IMR-90 (cell line): ENCODE measurements around the gene TMED10. TPM values are rescaled to one million over a fixed set of nuclear protein-coding genes. Genes with fewer than 3 reads are reported as not detected.
A peak's percentile ranks its signal among the peaks of the same experiment; 100 is the strongest.

ENCODE experiments used
- ATAC-seq: fragments of 200-7000 bp; cut with Tn5 transposase; 2 replicates; pipeline ENCODE4 v1.9.1; 2020; ENCODE audit warnings: low read depth, mild to moderate bottlenecking, moderate library complexity
- BruUV-seq: library from RNA; stranded (reverse); fragments of 400-500 nt; replicated peaks from 2 replicates; lab custom pipeline; 2021; lab: Mats Ljungman, UMichigan
- CTCF ChIA-PET: fragments of 300-600 bp; formaldehyde crosslinking; extraction: SDS; loops from one replicate; lab custom pipeline; 2021; ENCODE audit warnings: antibody characterized with exemption; lab: Yijun Ruan, JAX
- POLR2A ChIA-PET: fragments of 300-600 bp; sonication (Branson Sonifier 250); formaldehyde crosslinking; loops from one replicate; lab custom pipeline; 2022; ENCODE audit warnings: antibody characterized with exemption; ENCODE audit not compliant: unreplicated experiment; lab: Charles Lee
- DNase-seq: peaks from one replicate; pipeline ENCODE4 v3.0.0; 2013
- H2AFZ ChIP-seq: replicated peaks from 2 replicates; pipeline ENCODE3; 2013; ENCODE audit warnings: low read length, mild to moderate bottlenecking; ENCODE audit not compliant: poor library complexity
- H2AK5ac ChIP-seq: 2 replicates; pipeline ENCODE4 v1.6.1; 2013; ENCODE audit warnings: low read depth, low read length, inconsistent platforms
- H2AK9ac ChIP-seq: replicated peaks from 2 replicates; pipeline ENCODE3; 2013; ENCODE audit warnings: mild to moderate bottlenecking, low read depth, low read length, moderate library complexity; ENCODE audit not compliant: poor library complexity
- H2BK120ac ChIP-seq: 2 replicates; pipeline ENCODE4 v1.6.1; 2013; ENCODE audit warnings: low read depth, low read length, inconsistent platforms
- H2BK15ac ChIP-seq: 3 replicates; pipeline ENCODE4 v1.6.1; 2013; ENCODE audit warnings: low read depth, low read length, inconsistent platforms
- H2BK20ac ChIP-seq: 2 replicates; pipeline ENCODE4 v1.6.1; 2013; ENCODE audit warnings: low read depth, mild to moderate bottlenecking, inconsistent platforms, low read length, moderate library complexity
- H2BK5ac ChIP-seq: 2 replicates; pipeline ENCODE4 v1.6.1; 2013; ENCODE audit warnings: mild to moderate bottlenecking, low read depth, low read length, inconsistent platforms; ENCODE audit not compliant: poor library complexity, severe bottlenecking
- H3K14ac ChIP-seq: replicated peaks from 2 replicates; pipeline ENCODE4 v1.6.1; 2013; ENCODE audit warnings: low read depth, low read length, inconsistent platforms
- H3K18ac ChIP-seq: 2 replicates; pipeline ENCODE4 v1.6.1; 2013; ENCODE audit warnings: low read depth, low read length, control low read depth
- H3K23ac ChIP-seq: 2 replicates; pipeline ENCODE4 v1.6.1; 2013; ENCODE audit warnings: low read depth, low read length, inconsistent platforms
- H3K27ac ChIP-seq: 2 replicates; pipeline ENCODE4 v1.5.1; 2013; ENCODE audit warnings: mild to moderate bottlenecking, control low read depth, low read length; ENCODE audit not compliant: insufficient read depth
- H3K27me3 ChIP-seq: 2 replicates; pipeline ENCODE4 v1.6.1; 2013; ENCODE audit warnings: low read length; ENCODE audit not compliant: control insufficient read depth, insufficient read depth
- H3K36me3 ChIP-seq: 2 replicates; pipeline ENCODE4 v1.6.1; 2013; ENCODE audit warnings: low read length, mixed read lengths; ENCODE audit not compliant: control insufficient read depth, insufficient read depth
- H3K4ac ChIP-seq: 2 replicates; pipeline ENCODE4 v1.6.1; 2013; ENCODE audit warnings: low read depth, low read length, inconsistent platforms
- H3K4me1 ChIP-seq: 2 replicates; pipeline ENCODE4 v1.6.1; 2013; ENCODE audit warnings: low read length, mixed read lengths; ENCODE audit not compliant: control insufficient read depth, insufficient read depth
- H3K4me2 ChIP-seq: 2 replicates; pipeline ENCODE4 v1.6.1; 2013; ENCODE audit warnings: low read depth, mild to moderate bottlenecking, control low read depth, low read length, moderate library complexity
- H3K4me3 ChIP-seq: 2 replicates; pipeline ENCODE4 v1.5.1; 2013; ENCODE audit warnings: low read depth, mild to moderate bottlenecking, control low read depth, low read length, moderate library complexity; ENCODE audit not compliant: insufficient read depth
- H3K56ac ChIP-seq: 2 replicates; pipeline ENCODE4 v1.6.1; 2013; ENCODE audit warnings: low read length, inconsistent platforms; ENCODE audit not compliant: insufficient read depth; ENCODE audit errors: extremely low read depth
- H3K79me1 ChIP-seq, 2 experiments: 2 replicates each; pipeline ENCODE4 v1.6.1; 2013; ENCODE audit warnings: low read length in 2 of 2, inconsistent platforms in 1 of 2, low read depth in 1 of 2
- H3K9ac ChIP-seq: 2 replicates; pipeline ENCODE4 v1.6.1; 2013; ENCODE audit warnings: low read depth, low read length, control low read depth
- H3K9me1 ChIP-seq: 2 replicates; pipeline ENCODE4 v1.6.1; 2013; ENCODE audit warnings: low read length, inconsistent platforms; ENCODE audit not compliant: insufficient read depth
- H3K9me3 ChIP-seq: 2 replicates; pipeline ENCODE4 v1.6.1; 2013; ENCODE audit warnings: low read length; ENCODE audit not compliant: control insufficient read depth, insufficient read depth
- H4K20me1 ChIP-seq: 2 replicates; pipeline ENCODE4 v1.6.1; 2013; ENCODE audit warnings: low read length, inconsistent platforms; ENCODE audit not compliant: insufficient read depth
- H4K5ac ChIP-seq: 2 replicates; pipeline ENCODE4 v1.6.1; 2013; ENCODE audit warnings: mild to moderate bottlenecking, low read depth, low read length, control low read depth
- H4K8ac ChIP-seq, 2 experiments: 2 replicates each; pipeline ENCODE4 v1.6.1; 2013; ENCODE audit warnings: low read depth in 2 of 2, low read length in 2 of 2, control low read depth in 1 of 2, inconsistent platforms in 1 of 2
- H4K91ac ChIP-seq: 2 replicates; pipeline ENCODE4 v1.6.1; 2013; ENCODE audit warnings: low read depth, low read length, inconsistent platforms; ENCODE audit not compliant: insufficient read depth
- BHLHE40 ChIP-seq: fragments of 150-350 bp; IDR thresholded peaks from 2 replicates; pipeline ENCODE4 v1.6.1; 2016; ENCODE audit warnings: mild to moderate bottlenecking, low read depth, low read length
- CEBPB ChIP-seq: IDR thresholded peaks from 2 replicates; pipeline ENCODE4 v1.6.1; 2012; ENCODE audit warnings: low read depth, low read length, improper control_type of control experiment
- CHD1 ChIP-seq: IDR thresholded peaks from 2 replicates; pipeline ENCODE4 v1.6.1; 2012; ENCODE audit warnings: low read depth, low read length, improper control_type of control experiment
- CTCF ChIP-seq: conservative IDR thresholded peaks from 2 replicates; pipeline ENCODE4 v1.5.1; 2012; ENCODE audit warnings: mild to moderate bottlenecking, low read depth, low read length, improper control_type of control experiment
- FOS ChIP-seq: fragments of 150-350 bp; IDR thresholded peaks from 2 replicates; pipeline ENCODE4 v1.6.1; 2016; ENCODE audit warnings: low read depth, low read length
- MAFK ChIP-seq: IDR thresholded peaks from 2 replicates; pipeline ENCODE4 v1.6.1; 2012; ENCODE audit warnings: low read depth, low read length, improper control_type of control experiment
- MAZ ChIP-seq: IDR thresholded peaks from 2 replicates; pipeline ENCODE4 v1.6.1; 2012; ENCODE audit warnings: low read depth, mild to moderate bottlenecking, low read length, improper control_type of control experiment, moderate library complexity, borderline replicate concordance
- MXI1 ChIP-seq: IDR thresholded peaks from 2 replicates; pipeline ENCODE4 v1.6.1; 2012; ENCODE audit warnings: low read depth, mild to moderate bottlenecking, low read length, moderate library complexity, borderline replicate concordance
- NFE2L2 ChIP-seq: fragments of 150-350 bp; IDR thresholded peaks from 2 replicates; pipeline ENCODE4 v1.6.1; 2016; ENCODE audit warnings: low read depth, mild to moderate bottlenecking, low read length
- POLR2A ChIP-seq: IDR thresholded peaks from 2 replicates; pipeline ENCODE4 v1.6.1; 2012; ENCODE audit warnings: mild to moderate bottlenecking, low read depth, low read length
- RAD21 ChIP-seq: IDR thresholded peaks from 2 replicates; pipeline ENCODE4 v1.6.1; 2012; ENCODE audit warnings: low read length, improper control_type of control experiment
- RCOR1 ChIP-seq: IDR thresholded peaks from 2 replicates; pipeline ENCODE4 v1.6.1; 2012; ENCODE audit warnings: mild to moderate bottlenecking, low read length, improper control_type of control experiment; ENCODE audit not compliant: insufficient replicate concordance
- RFX5 ChIP-seq: IDR thresholded peaks from 2 replicates; pipeline ENCODE4 v1.8.0; 2012; ENCODE audit warnings: low read depth, mild to moderate bottlenecking, low read length, moderate library complexity
- SMC3 ChIP-seq: fragments of 150-350 bp; IDR thresholded peaks from 2 replicates; pipeline ENCODE4 v1.6.1; 2016; ENCODE audit warnings: low read depth, mild to moderate bottlenecking, antibody characterized with exemption, low read length, moderate library complexity
- USF2 ChIP-seq: fragments of 150-350 bp; IDR thresholded peaks from 2 replicates; pipeline ENCODE4 v1.6.1; 2017; ENCODE audit warnings: mild to moderate bottlenecking, antibody characterized with exemption, low read length, low read depth
- WGBS, 2 experiments: methylation state at CpG; one replicate each; pipeline versions ENCODE4 v1.1.5 to v1.1.7; 2013; ENCODE audit warnings: missing lambda C conversion rate in 2 of 2; ENCODE audit not compliant: insufficient read length in 1 of 2; ENCODE audit errors: extremely low coverage in 2 of 2; 5-methylcytosine and 5-hydroxymethylcytosine counted together
- dilution Hi-C: fragments of 300-500 bp; cut with HindIII; formaldehyde crosslinking; loops from one replicate; pipeline ENCODE4 v1.14.3; 2018; ENCODE audit warnings: low sequenced_read_pairs; ENCODE audit not compliant: unreplicated experiment
- in situ Hi-C: fragments of 300-500 bp; cut with MboI; formaldehyde crosslinking; loops from 3 replicates; pipeline ENCODE4 v1.14.3; 2019; ENCODE audit warnings: low sequenced_read_pairs, inconsistent platforms, mixed read lengths
- intact Hi-C: fragments of 100-400 bp; cut with micrococcal nuclease; formaldehyde crosslinking; loops from 2 replicates; pipeline ENCODE4 v1.10.0; 2022
- polyA plus RNA-seq, 3 experiments: library from polyadenylated mRNA; depleted of rRNA; stranded (reverse); fragments of >200 nt; gene quantifications; 2 replicates each; pipeline ENCODE4 v1.2.3, GENCODE V29; 2012; ENCODE audit warnings: low replicate concordance in 1 of 3
- total RNA-seq: library from RNA; depleted of rRNA; stranded (reverse); fragments of >200 nt; gene quantifications from 2 replicates; pipeline ENCODE4 v1.2.3, GENCODE V29; 2012
- TF ChIP-seq, protein P1 (sequence below): fragments of 150-350 bp; IDR thresholded peaks from 2 replicates; pipeline ENCODE4 v1.6.1; 2016; ENCODE audit warnings: low read depth, mild to moderate bottlenecking, low read length, moderate library complexity, borderline replicate concordance

The TMED10 gene
- total and polyA plus RNA-seq, 2 of the 4 experiments (the other 2 are of a cell fraction): 254 to 441 TPM

GRCh38 chr14:75174066-75174465, 2.3 kb downstream of the TMED10 start:
- in situ Hi-C loops: no loop called here
- H3K4me3 ChIP-seq: no peak overlapping the region
- H2BK120ac ChIP-seq: no peak overlapping the region
- POLR2A ChIA-PET: no interaction called here
- WGBS, 2 experiments: no CpG with 5 or more reads among the region's 2 CpGs
- no peaks in the 10 kb centered on the region for H3K9me3 ChIP-seq
- H2AK5ac ChIP-seq: no peak overlapping the region
- no peak overlapping the region for H2BK15ac ChIP-seq
- H4K91ac ChIP-seq: no peak overlapping the region
- no peaks in the 10 kb centered on the region for H3K27me3 ChIP-seq
- H2AK9ac ChIP-seq: no peak overlapping the region
- H3K14ac ChIP-seq: no peak overlapping the region
- no peak overlapping the region for H3K4ac ChIP-seq
- H3K56ac ChIP-seq: no peak overlapping the region
- H4K8ac ChIP-seq: no peak overlapping the region
- H3K23ac ChIP-seq: no peak overlapping the region
- intact Hi-C loops: no loop called here
- H4K20me1 ChIP-seq: peaks cover 41% of the 10 kb centered on the region; the same call in 1 of the 2 replicates
- ATAC-seq: no peak
- peaks cover 4% of the 10 kb centered on the region for H3K9me1 ChIP-seq
- H3K4me1 ChIP-seq: peaks cover 3% of the 10 kb centered on the region; the same call in 1 of the 2 replicates
- no peak for DNase-seq
- H3K9ac ChIP-seq: no peak overlapping the region
- dilution Hi-C loops: no loop called here
- no peak overlapping the region for H4K5ac ChIP-seq
- CTCF ChIA-PET: interaction anchor here (0.9 kb wide), 1 partner anchor 123 kb away, joined by 3 read pairs; no protein-coding TSS in a partner anchor
- no peaks in the 10 kb centered on the region for H3K36me3 ChIP-seq
- no peak overlapping the region for H2BK20ac ChIP-seq
- no peak overlapping the region for H3K4me2 ChIP-seq
- H3K79me1 ChIP-seq: peaks cover 11 to 55% of the 10 kb centered on the region in 2 experiments
- H3K18ac ChIP-seq: no peak overlapping the region
- H2BK5ac ChIP-seq: no peak overlapping the region
- BruUV-seq: TSS peak; percentile 26
- H2AFZ ChIP-seq: no peak overlapping the region
- no peak overlapping the region for H3K27ac ChIP-seq
- TF ChIP-seq MAFK: no peak
- TF ChIP-seq RAD21: no peak
- TF ChIP-seq POLR2A: no peak
- no peak for TF ChIP-seq SMC3
- no peak for TF ChIP-seq USF2
- no peak for TF ChIP-seq RFX5
- no peak for TF ChIP-seq RCOR1
- no peak for TF ChIP-seq BHLHE40
- no peak for TF ChIP-seq NFE2L2
- no peak for TF ChIP-seq FOS
- TF ChIP-seq MAZ: no peak
- TF ChIP-seq CHD1: no peak
- TF ChIP-seq CEBPB: no peak
- TF ChIP-seq CTCF: no peak
- TF ChIP-seq, protein P1, sequence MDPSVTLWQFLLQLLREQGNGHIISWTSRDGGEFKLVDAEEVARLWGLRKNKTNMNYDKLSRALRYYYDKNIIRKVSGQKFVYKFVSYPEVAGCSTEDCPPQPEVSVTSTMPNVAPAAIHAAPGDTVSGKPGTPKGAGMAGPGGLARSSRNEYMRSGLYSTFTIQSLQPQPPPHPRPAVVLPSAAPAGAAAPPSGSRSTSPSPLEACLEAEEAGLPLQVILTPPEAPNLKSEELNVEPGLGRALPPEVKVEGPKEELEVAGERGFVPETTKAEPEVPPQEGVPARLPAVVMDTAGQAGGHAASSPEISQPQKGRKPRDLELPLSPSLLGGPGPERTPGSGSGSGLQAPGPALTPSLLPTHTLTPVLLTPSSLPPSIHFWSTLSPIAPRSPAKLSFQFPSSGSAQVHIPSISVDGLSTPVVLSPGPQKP: no peak
- no peak for TF ChIP-seq MXI1
